HL-60 (cell line): ENCODE measurements around the gene TOP1.

ENCODE experiments used
- DNase-seq, 2 experiments: peaks; one replicate each; pipeline ENCODE4 v3.0.0-alpha.2; 2010 to 2020; ENCODE audit warnings: low read depth in 1 of 2, low spot score in 1 of 2
- H3K27ac ChIP-seq: fragments of 250-450 bp; sonication (Bioruptor Pico); replicated peaks from 2 replicates; pipeline ENCODE4 v1.5.1; 2020; ENCODE audit warnings: mild to moderate bottlenecking, moderate library complexity
- H3K27me3 ChIP-seq: fragments of 250-450 bp; sonication (Bioruptor Pico); 2 replicates; pipeline ENCODE4 v1.5.1; 2021; ENCODE audit warnings: mild to moderate bottlenecking, moderate library complexity; ENCODE audit not compliant: insufficient read depth, poor library complexity, severe bottlenecking
- H3K4me3 ChIP-seq: replicated peaks from 2 replicates; pipeline ENCODE4 v1.5.1; 2011; ENCODE audit warnings: mild to moderate bottlenecking, control low read depth, low read length; ENCODE audit not compliant: insufficient read depth
- GABPA ChIP-seq: IDR thresholded peaks from 2 replicates; pipeline ENCODE4 v1.6.1; 2012; ENCODE audit warnings: low read depth
- POLR2AphosphoS5 ChIP-seq: IDR thresholded peaks from 2 replicates; pipeline ENCODE4 v1.6.1; 2012; ENCODE audit warnings: low read depth
- SPI1 ChIP-seq: IDR thresholded peaks from 2 replicates; pipeline ENCODE4 v1.6.1; 2012; ENCODE audit warnings: low read depth, mild to moderate bottlenecking, borderline replicate concordance
- TF ChIP-seq, protein P1 (sequence below): IDR thresholded peaks from one replicate; pipeline ENCODE4 v1.5.1; 2011; ENCODE audit warnings: low read length, control low read depth, inconsistent platforms; ENCODE audit not compliant: insufficient read depth
- TF ChIP-seq, protein P2 (sequence below): IDR thresholded peaks from 2 replicates; pipeline ENCODE4 v1.6.1; 2012; ENCODE audit warnings: low read depth; ENCODE audit not compliant: insufficient replicate concordance

The TOP1 gene

GRCh38 chr20:41108531-41108930 is 79.9 kb downstream of the TOP1 start:
- Histone ChIP-seq H3K4me3 (no peak overlapping the region), H3K27me3 (no peaks in the 10 kb centered on the region), H3K27ac (no peak overlapping the region)
- TF ChIP-seq, protein P1, sequence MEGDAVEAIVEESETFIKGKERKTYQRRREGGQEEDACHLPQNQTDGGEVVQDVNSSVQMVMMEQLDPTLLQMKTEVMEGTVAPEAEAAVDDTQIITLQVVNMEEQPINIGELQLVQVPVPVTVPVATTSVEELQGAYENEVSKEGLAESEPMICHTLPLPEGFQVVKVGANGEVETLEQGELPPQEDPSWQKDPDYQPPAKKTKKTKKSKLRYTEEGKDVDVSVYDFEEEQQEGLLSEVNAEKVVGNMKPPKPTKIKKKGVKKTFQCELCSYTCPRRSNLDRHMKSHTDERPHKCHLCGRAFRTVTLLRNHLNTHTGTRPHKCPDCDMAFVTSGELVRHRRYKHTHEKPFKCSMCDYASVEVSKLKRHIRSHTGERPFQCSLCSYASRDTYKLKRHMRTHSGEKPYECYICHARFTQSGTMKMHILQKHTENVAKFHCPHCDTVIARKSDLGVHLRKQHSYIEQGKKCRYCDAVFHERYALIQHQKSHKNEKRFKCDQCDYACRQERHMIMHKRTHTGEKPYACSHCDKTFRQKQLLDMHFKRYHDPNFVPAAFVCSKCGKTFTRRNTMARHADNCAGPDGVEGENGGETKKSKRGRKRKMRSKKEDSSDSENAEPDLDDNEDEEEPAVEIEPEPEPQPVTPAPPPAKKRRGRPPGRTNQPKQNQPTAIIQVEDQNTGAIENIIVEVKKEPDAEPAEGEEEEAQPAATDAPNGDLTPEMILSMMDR: no peak
- TF ChIP-seq SPI1: no peak
- TF ChIP-seq, protein P2, sequence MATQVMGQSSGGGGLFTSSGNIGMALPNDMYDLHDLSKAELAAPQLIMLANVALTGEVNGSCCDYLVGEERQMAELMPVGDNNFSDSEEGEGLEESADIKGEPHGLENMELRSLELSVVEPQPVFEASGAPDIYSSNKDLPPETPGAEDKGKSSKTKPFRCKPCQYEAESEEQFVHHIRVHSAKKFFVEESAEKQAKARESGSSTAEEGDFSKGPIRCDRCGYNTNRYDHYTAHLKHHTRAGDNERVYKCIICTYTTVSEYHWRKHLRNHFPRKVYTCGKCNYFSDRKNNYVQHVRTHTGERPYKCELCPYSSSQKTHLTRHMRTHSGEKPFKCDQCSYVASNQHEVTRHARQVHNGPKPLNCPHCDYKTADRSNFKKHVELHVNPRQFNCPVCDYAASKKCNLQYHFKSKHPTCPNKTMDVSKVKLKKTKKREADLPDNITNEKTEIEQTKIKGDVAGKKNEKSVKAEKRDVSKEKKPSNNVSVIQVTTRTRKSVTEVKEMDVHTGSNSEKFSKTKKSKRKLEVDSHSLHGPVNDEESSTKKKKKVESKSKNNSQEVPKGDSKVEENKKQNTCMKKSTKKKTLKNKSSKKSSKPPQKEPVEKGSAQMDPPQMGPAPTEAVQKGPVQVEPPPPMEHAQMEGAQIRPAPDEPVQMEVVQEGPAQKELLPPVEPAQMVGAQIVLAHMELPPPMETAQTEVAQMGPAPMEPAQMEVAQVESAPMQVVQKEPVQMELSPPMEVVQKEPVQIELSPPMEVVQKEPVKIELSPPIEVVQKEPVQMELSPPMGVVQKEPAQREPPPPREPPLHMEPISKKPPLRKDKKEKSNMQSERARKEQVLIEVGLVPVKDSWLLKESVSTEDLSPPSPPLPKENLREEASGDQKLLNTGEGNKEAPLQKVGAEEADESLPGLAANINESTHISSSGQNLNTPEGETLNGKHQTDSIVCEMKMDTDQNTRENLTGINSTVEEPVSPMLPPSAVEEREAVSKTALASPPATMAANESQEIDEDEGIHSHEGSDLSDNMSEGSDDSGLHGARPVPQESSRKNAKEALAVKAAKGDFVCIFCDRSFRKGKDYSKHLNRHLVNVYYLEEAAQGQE: no peak
- TF ChIP-seq POLR2AphosphoS5: no peak
- no peak for TF ChIP-seq GABPA
- DNase-seq: no peak

GRCh38 chr20:41110012-41110411 is 81.4 kb downstream of the TOP1 start:
- TF ChIP-seq, protein P1: no peak
- TF ChIP-seq, protein P2: no peak
- TF ChIP-seq POLR2AphosphoS5 (no peak), SPI1 (no peak), GABPA (no peak)
- Histone ChIP-seq H3K4me3 (no peak overlapping the region), H3K27me3 (no peaks in the 10 kb centered on the region), H3K27ac (no peak overlapping the region)
- DNase-seq: no peak

GRCh38 chr20:41110930-41111577 is 82.4 kb downstream of the TOP1 start:
- no peak for TF ChIP-seq GABPA
- TF ChIP-seq POLR2AphosphoS5: no peak
- TF ChIP-seq, protein P2: no peak
- TF ChIP-seq SPI1: no peak
- TF ChIP-seq, protein P1: no peak
- no peaks in the 10 kb centered on the region for H3K27me3 ChIP-seq
- DNase-seq: no peak
- no peak overlapping the region for H3K27ac ChIP-seq
- no peak overlapping the region for H3K4me3 ChIP-seq
